H1 (cell line): ENCODE measurements around the gene ARMC3. TPM values are rescaled to one million over a fixed set of nuclear protein-coding genes. Genes with fewer than 3 reads are reported as not detected.

Experiments
- CTCF ChIA-PET: fragments of 300-600 bp; sonication (Branson Sonifier 250); formaldehyde crosslinking; loops from one replicate; lab custom pipeline; 2021; ENCODE audit not compliant: partially characterized antibody; lab: Charles Lee
- POLR2A ChIA-PET: fragments of 300-600 bp; sonication (Branson Sonifier 250); formaldehyde crosslinking; loops from one replicate; lab custom pipeline; 2021; ENCODE audit warnings: inconsistent platforms; ENCODE audit not compliant: partially characterized antibody; lab: Charles Lee
- DNase-seq, 2 experiments: peaks; one replicate each; pipeline versions ENCODE4 v3.0.0 to v3.0.0-alpha.2; 2010 to 2022; ENCODE audit warnings: low spot score in 2 of 2, low read depth in 1 of 2, mixed read lengths in 1 of 2
- FAIRE-seq: peaks from 2 replicates; lab custom pipeline; 2011; peaks lifted over from hg19 to GRCh38; lab: Jason Lieb, UNC
- H2AFZ ChIP-seq: 2 replicates; pipeline ENCODE4 v1.8.1; 2012; ENCODE audit warnings: low read length, inconsistent platforms
- H2AK5ac ChIP-seq: 2 replicates; pipeline ENCODE4 v1.6.1; 2013; ENCODE audit warnings: low read depth, low read length
- H2BK120ac ChIP-seq: replicated peaks from 2 replicates; pipeline ENCODE3; 2013; ENCODE audit warnings: low read depth, low read length, inconsistent platforms
- H2BK12ac ChIP-seq: 2 replicates; pipeline ENCODE4 v1.6.1; 2013; ENCODE audit warnings: low read depth, low read length
- H2BK15ac ChIP-seq: 2 replicates; pipeline ENCODE4 v1.6.1; 2013; ENCODE audit warnings: low read length
- H2BK20ac ChIP-seq: 2 replicates; pipeline ENCODE4 v1.6.1; 2013; ENCODE audit warnings: low read length
- H2BK5ac ChIP-seq: 2 replicates; pipeline ENCODE4 v1.6.1; 2013; ENCODE audit warnings: low read depth, low read length
- H3K14ac ChIP-seq: 2 replicates; pipeline ENCODE4 v1.6.1; 2013; ENCODE audit warnings: inconsistent platforms; ENCODE audit not compliant: insufficient read length
- H3K18ac ChIP-seq: 2 replicates; pipeline ENCODE4 v1.6.1; 2013; ENCODE audit warnings: low read length; ENCODE audit errors: extremely low read depth
- H3K23ac ChIP-seq: 2 replicates; pipeline ENCODE4 v1.6.1; 2013; ENCODE audit warnings: inconsistent platforms; ENCODE audit not compliant: insufficient read length
- H3K23me2 ChIP-seq: 2 replicates; pipeline ENCODE4 v1.6.1; 2013; ENCODE audit warnings: low read depth, low read length
- H3K27ac ChIP-seq: 2 replicates; pipeline ENCODE4 v1.6.1; 2011; ENCODE audit warnings: low read depth, low read length, inconsistent platforms
- H3K27me3 ChIP-seq, 4 experiments: replicated peaks in 1 of 4; 1 replicate in 1 of 4; 2 replicates in 3 of 4; pipeline versions ENCODE4 v1.6.1 to v1.8.1; 2011 to 2013; ENCODE audit warnings: low read length in 3 of 4, mild to moderate bottlenecking in 3 of 4, inconsistent platforms in 2 of 4, mixed read lengths in 2 of 4, moderate library complexity in 1 of 4; ENCODE audit not compliant: control insufficient read depth in 3 of 4, insufficient read depth in 3 of 4; ENCODE audit errors: extremely low read depth in 1 of 4
- H3K36me3 ChIP-seq, 4 experiments: 2 replicates each; pipeline versions ENCODE4 v1.6.1 to v1.8.1; 2011 to 2013; ENCODE audit warnings: mild to moderate bottlenecking in 4 of 4, low read length in 3 of 4, moderate library complexity in 2 of 4, control low read depth in 1 of 4, inconsistent platforms in 1 of 4; ENCODE audit not compliant: insufficient read depth in 4 of 4, control insufficient read depth in 2 of 4
- H3K4ac ChIP-seq: replicated peaks from 2 replicates; pipeline ENCODE3; 2013; ENCODE audit warnings: low read length, low read depth, mixed read lengths, inconsistent platforms; ENCODE audit not compliant: insufficient read length
- H3K4me1 ChIP-seq, 4 experiments: replicated peaks in 1 of 4; 1 replicate in 1 of 4; 2 replicates in 3 of 4; pipeline versions ENCODE4 v1.6.1 to v1.8.1; 2011 to 2013; ENCODE audit warnings: low read length in 3 of 4, inconsistent platforms in 2 of 4, mixed read lengths in 1 of 4; ENCODE audit not compliant: insufficient read depth in 4 of 4, control insufficient read depth in 3 of 4
- H3K4me2 ChIP-seq, 2 experiments: 2 replicates each; pipeline versions ENCODE4 v1.6.1 to v1.8.1; 2011 to 2013; ENCODE audit warnings: low read depth in 2 of 2, low read length in 2 of 2, control low read depth in 1 of 2, inconsistent platforms in 1 of 2, mild to moderate bottlenecking in 1 of 2; ENCODE audit not compliant: insufficient read depth in 1 of 2
- H3K4me3 ChIP-seq, 4 experiments: fragments of 200-600, 300-600 bp in 1 of 4; sonication (generic), shearing (Covaris generic), sonication (Bioruptor Twin) in 1 of 4; 2 replicates each; pipeline versions ENCODE4 v1.5.1 to v1.8.1; 2011 to 2016; ENCODE audit warnings: low read length in 4 of 4, low read depth in 3 of 4, control low read depth in 2 of 4, inconsistent platforms in 2 of 4, mild to moderate bottlenecking in 2 of 4, mixed read lengths in 1 of 4, moderate library complexity in 1 of 4; ENCODE audit not compliant: insufficient read depth in 2 of 4; ENCODE audit errors: extremely low read depth in 1 of 4
- H3K56ac ChIP-seq: replicated peaks from 2 replicates; pipeline ENCODE3; 2013; ENCODE audit warnings: low read depth, mild to moderate bottlenecking, mixed read lengths, low read length, inconsistent platforms; ENCODE audit not compliant: insufficient read length
- H3K79me1 ChIP-seq: 2 replicates; pipeline ENCODE4 v1.6.1; 2013; ENCODE audit warnings: low read depth, low read length, control low read depth
- H3K79me2 ChIP-seq, 2 experiments: 2 replicates each; pipeline versions ENCODE4 v1.6.1 to v1.8.1; 2012 to 2013; ENCODE audit warnings: low read length in 2 of 2, mild to moderate bottlenecking in 2 of 2, inconsistent platforms in 1 of 2; ENCODE audit not compliant: insufficient read depth in 2 of 2, control insufficient read depth in 1 of 2
- H3K9ac ChIP-seq, 4 experiments: replicated peaks in 1 of 4; 1 replicate in 1 of 4; 2 replicates in 3 of 4; pipeline versions ENCODE4 v1.6.1 to v1.8.1; 2011 to 2013; ENCODE audit warnings: low read depth in 3 of 4, low read length in 3 of 4, control low read depth in 2 of 4, mild to moderate bottlenecking in 2 of 4, moderate library complexity in 2 of 4, inconsistent platforms in 1 of 4; ENCODE audit errors: extremely low read depth in 1 of 4
- H3K9me3 ChIP-seq, 2 experiments: 2 replicates each; pipeline versions ENCODE4 v1.6.1 to v1.8.1; 2012 to 2013; ENCODE audit warnings: mild to moderate bottlenecking in 2 of 2, moderate library complexity in 2 of 2, control low read depth in 1 of 2, inconsistent platforms in 1 of 2, low read depth in 1 of 2, low read length in 1 of 2, mixed read lengths in 1 of 2; ENCODE audit not compliant: insufficient read depth in 2 of 2
- H4K20me1 ChIP-seq, 2 experiments: replicated peaks in 1 of 2; 2 replicates each; pipeline versions ENCODE3 to v1.8.1; 2011 to 2013; ENCODE audit warnings: inconsistent platforms in 2 of 2, low read length in 2 of 2, mild to moderate bottlenecking in 1 of 2; ENCODE audit not compliant: insufficient read depth in 2 of 2, control insufficient read depth in 1 of 2
- H4K5ac ChIP-seq: 2 replicates; pipeline ENCODE4 v1.6.1; 2013; ENCODE audit warnings: low read length, low read depth, mixed read lengths, inconsistent platforms; ENCODE audit not compliant: insufficient read length
- H4K8ac ChIP-seq: 2 replicates; pipeline ENCODE4 v1.8.0; 2013; ENCODE audit warnings: mild to moderate bottlenecking, moderate library complexity, low read length, inconsistent platforms; ENCODE audit not compliant: insufficient read depth; ENCODE audit errors: extremely low read depth
- H4K91ac ChIP-seq: replicated peaks from 2 replicates; pipeline ENCODE3; 2013; ENCODE audit warnings: low read length, mixed read lengths, inconsistent platforms; ENCODE audit not compliant: insufficient read length
- CHD1 ChIP-seq: IDR thresholded peaks from 2 replicates; pipeline ENCODE4 v1.6.1; 2012; ENCODE audit warnings: low read depth, low read length, improper control_type of control experiment
- CREB1 ChIP-seq: IDR thresholded peaks from 2 replicates; pipeline ENCODE4 v1.6.1; 2012; ENCODE audit warnings: inconsistent platforms
- EP300 ChIP-seq, 2 experiments: IDR thresholded peaks; 1 replicate in 1 of 2; 2 replicates in 1 of 2; pipeline ENCODE4 v1.6.1; 2011 to 2012; ENCODE audit warnings: low read depth in 2 of 2, low read length in 2 of 2, mild to moderate bottlenecking in 2 of 2, borderline replicate concordance in 1 of 2, inconsistent platforms in 1 of 2, moderate library complexity in 1 of 2
- HDAC2 ChIP-seq, 2 experiments: fragments of 300-600 bp in 1 of 2; sonication (generic) in 1 of 2; IDR thresholded peaks; 2 replicates each; pipeline ENCODE4 v1.6.1; 2011 to 2012; ENCODE audit warnings: low read depth in 2 of 2, low read length in 2 of 2, mild to moderate bottlenecking in 2 of 2, moderate library complexity in 2 of 2, borderline replicate concordance in 1 of 2, inconsistent platforms in 1 of 2
- KDM5A ChIP-seq: fragments of 200-600 bp; IDR thresholded peaks from 2 replicates; pipeline ENCODE4 v1.7.1; 2012; ENCODE audit warnings: mild to moderate bottlenecking, low read length, inconsistent platforms, mixed read lengths
- MAFK ChIP-seq: IDR thresholded peaks from 2 replicates; pipeline ENCODE4 v1.6.1; 2012; ENCODE audit warnings: low read depth, mild to moderate bottlenecking, improper control_type of control experiment, low read length
- NRF1 ChIP-seq: IDR thresholded peaks from 2 replicates; pipeline ENCODE4 v1.6.1; 2011; ENCODE audit warnings: mild to moderate bottlenecking, low read depth, low read length, improper control_type of control experiment
- PHF8 ChIP-seq: fragments of 200-600 bp; sonication (generic); conservative IDR thresholded peaks from 2 replicates; pipeline ENCODE4 v1.7.1; 2012; ENCODE audit warnings: low read depth, mild to moderate bottlenecking, inconsistent platforms, low read length, moderate library complexity
- SIX5 ChIP-seq: IDR thresholded peaks from 2 replicates; pipeline ENCODE4 v1.6.1; 2011; ENCODE audit warnings: mild to moderate bottlenecking, low read depth, low read length
- WGBS, 2 experiments: shearing (Covaris generic) in 1 of 2; methylation state at CpG; one replicate each; pipeline versions ENCODE4 v1.1.6 to v1.1.7; 2013 to 2015; ENCODE audit warnings: low lambda C conversion rate in 2 of 2, mixed read lengths in 2 of 2, inconsistent platforms in 1 of 2, low coverage in 1 of 2, missing lambda C conversion rate in 1 of 2; ENCODE audit not compliant: insufficient replicate concordance in 2 of 2, insufficient coverage in 1 of 2, insufficient read length in 1 of 2; ENCODE audit errors: extremely low coverage in 1 of 2, missing lambda C conversion rate in 1 of 2; 5-methylcytosine and 5-hydroxymethylcytosine counted together
- polyA plus RNA-seq, 7 experiments: library from polyadenylated mRNA; depleted of rRNA in 3 of 7; stranded (reverse) in 5 of 7; unstranded in 2 of 7; fragments of >200 nt in 5 of 7; fragments of 200-250 nt in 2 of 7; gene quantifications; 1 replicate in 5 of 7; 2 replicates in 1 of 7; 4 replicates in 1 of 7; pipeline versions ENCODE4 v1.2.1 to v1.2.3, GENCODE V29; 2011 to 2013; ENCODE audit warnings: missing spikeins in 2 of 7, mixed read lengths in 2 of 7
- total RNA-seq: library from RNA; stranded (reverse); fragmentation: NEBNext Ultra II Directional; extraction: Animal tissue kit (Norgen Biotek cat#: 25700); gene quantifications from 2 replicates; pipeline ENCODE4 v1.2.1, GENCODE V29; 2021
- TF ChIP-seq, protein P1 (sequence below), 3 experiments: IDR thresholded peaks; 1 replicate in 2 of 3; 2 replicates in 1 of 3; pipeline versions ENCODE4 v1.5.1 to v1.6.1; 2011; ENCODE audit warnings: low read length in 3 of 3, mild to moderate bottlenecking in 3 of 3, inconsistent platforms in 2 of 3, low read depth in 1 of 3, moderate library complexity in 1 of 3; ENCODE audit not compliant: insufficient read depth in 1 of 3; ENCODE audit errors: control extremely low read depth in 1 of 3
- TF ChIP-seq, protein P2 (sequence below): IDR thresholded peaks from 2 replicates; pipeline ENCODE4 v1.6.1; 2011; ENCODE audit warnings: low read depth, mild to moderate bottlenecking, low read length; ENCODE audit not compliant: insufficient read depth

ARMC3 gene
- total and polyA plus RNA-seq, 2 of the 8 experiments (the other 6 are each of a cell fraction or from before 2014, with no cell fraction given): 0.15 TPM

DNA sequence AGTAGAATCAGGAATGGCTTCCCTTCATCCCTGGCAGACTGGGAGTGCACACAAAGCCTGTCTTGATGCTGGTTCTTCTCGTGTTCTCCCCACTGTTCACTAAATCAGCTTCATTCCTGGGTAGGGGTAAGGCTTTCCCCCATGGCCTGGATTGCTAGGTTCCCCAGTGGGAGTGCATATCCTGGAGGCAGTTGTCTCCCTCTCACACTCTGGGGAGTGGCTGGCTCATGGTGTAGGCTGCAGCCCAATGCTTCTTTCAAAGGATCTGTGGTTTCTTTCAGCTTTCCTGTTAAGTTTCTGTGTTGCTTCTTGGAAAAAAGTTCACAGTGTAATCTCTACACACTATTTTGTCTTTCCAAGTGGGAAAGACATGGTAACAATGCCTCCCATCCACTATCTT, 32.6 kb upstream of the ARMC3 start:
- no peak overlapping the region for H3K4ac ChIP-seq
- H3K18ac ChIP-seq: no peak overlapping the region
- no peak overlapping the region for H4K91ac ChIP-seq
- H3K79me2 ChIP-seq: no peaks in the 10 kb centered on the region
- WGBS, 2 experiments: 76% methylated on average over 1 of the region's 1 CpG; no CpG with 5 or more reads in 1 of the 2 experiments
- H4K5ac ChIP-seq: no peak overlapping the region
- H3K9ac ChIP-seq: no peak overlapping the region
- DNase-seq: no peak
- no peak overlapping the region for H2BK12ac ChIP-seq
- no peak overlapping the region for H4K8ac ChIP-seq
- no peak overlapping the region for H3K56ac ChIP-seq
- no peak overlapping the region for H3K14ac ChIP-seq
- 0 out of 2 replicates have a peak overlapping the region, but pooled peaks have one; percentile 80 for H2BK20ac ChIP-seq
- ChIA-PET CTCF (no interaction called here), POLR2A (no interaction called here)
- H3K27ac ChIP-seq: no peak overlapping the region
- H3K79me1 ChIP-seq: no peaks in the 10 kb centered on the region
- H3K4me3 ChIP-seq: no peak overlapping the region
- H3K4me1 ChIP-seq: no peaks in the 10 kb centered on the region; a peak in 1 of 7 replicates
- no peak overlapping the region for H2BK5ac ChIP-seq
- peak overlapping the region; percentile 91; the same call in 1 of the 2 replicates for H2AFZ ChIP-seq
- no peaks in the 10 kb centered on the region for H3K27me3 ChIP-seq
- no peak overlapping the region for H2BK120ac ChIP-seq
- H3K36me3 ChIP-seq: no peaks in the 10 kb centered on the region
- H3K23me2 ChIP-seq: no peaks in the 10 kb centered on the region
- no peak for FAIRE-seq
- no peak overlapping the region for H2BK15ac ChIP-seq
- no peaks in the 10 kb centered on the region for H4K20me1 ChIP-seq
- no peak overlapping the region for H3K4me2 ChIP-seq
- no peak overlapping the region for H3K23ac ChIP-seq
- H3K9me3 ChIP-seq: peaks cover 0 to 3% of the 10 kb centered on the region in 2 experiments; a peak in 1 of 4 replicates
- H2AK5ac ChIP-seq: no peak overlapping the region
- no peak for TF ChIP-seq KDM5A
- TF ChIP-seq CREB1: no peak
- no peak for TF ChIP-seq PHF8
- TF ChIP-seq NRF1: no peak
- TF ChIP-seq EP300 (IDR thresholded peaks at IDR 0.05; ENCODE audit: borderline replicate concordance in 1 of 2, low read depth in 2 of 2, low read length in 2 of 2): no peak
- TF ChIP-seq SIX5: no peak
- no peak for TF ChIP-seq HDAC2 (IDR thresholded peaks at IDR 0.05; ENCODE audit: borderline replicate concordance in 1 of 2, low read depth in 2 of 2, low read length in 2 of 2)
- TF ChIP-seq, protein P1, sequence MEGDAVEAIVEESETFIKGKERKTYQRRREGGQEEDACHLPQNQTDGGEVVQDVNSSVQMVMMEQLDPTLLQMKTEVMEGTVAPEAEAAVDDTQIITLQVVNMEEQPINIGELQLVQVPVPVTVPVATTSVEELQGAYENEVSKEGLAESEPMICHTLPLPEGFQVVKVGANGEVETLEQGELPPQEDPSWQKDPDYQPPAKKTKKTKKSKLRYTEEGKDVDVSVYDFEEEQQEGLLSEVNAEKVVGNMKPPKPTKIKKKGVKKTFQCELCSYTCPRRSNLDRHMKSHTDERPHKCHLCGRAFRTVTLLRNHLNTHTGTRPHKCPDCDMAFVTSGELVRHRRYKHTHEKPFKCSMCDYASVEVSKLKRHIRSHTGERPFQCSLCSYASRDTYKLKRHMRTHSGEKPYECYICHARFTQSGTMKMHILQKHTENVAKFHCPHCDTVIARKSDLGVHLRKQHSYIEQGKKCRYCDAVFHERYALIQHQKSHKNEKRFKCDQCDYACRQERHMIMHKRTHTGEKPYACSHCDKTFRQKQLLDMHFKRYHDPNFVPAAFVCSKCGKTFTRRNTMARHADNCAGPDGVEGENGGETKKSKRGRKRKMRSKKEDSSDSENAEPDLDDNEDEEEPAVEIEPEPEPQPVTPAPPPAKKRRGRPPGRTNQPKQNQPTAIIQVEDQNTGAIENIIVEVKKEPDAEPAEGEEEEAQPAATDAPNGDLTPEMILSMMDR (IDR thresholded peaks at IDR 0.05; ENCODE audit: control extremely low read depth in 1 of 3, insufficient read depth in 1 of 3, low read depth in 1 of 3, low read length in 3 of 3): no peak
- TF ChIP-seq MAFK: no peak
- TF ChIP-seq, protein P2, sequence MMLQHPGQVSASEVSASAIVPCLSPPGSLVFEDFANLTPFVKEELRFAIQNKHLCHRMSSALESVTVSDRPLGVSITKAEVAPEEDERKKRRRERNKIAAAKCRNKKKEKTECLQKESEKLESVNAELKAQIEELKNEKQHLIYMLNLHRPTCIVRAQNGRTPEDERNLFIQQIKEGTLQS: no peak
- TF ChIP-seq CHD1: no peak
